GM10266 (cell line): ENCODE results near the gene C11orf86.

Experiments
- DNase-seq: peaks from one replicate; pipeline ENCODE4 v3.0.0; 2012; ENCODE audit errors: extremely low spot score
- TF ChIP-seq, protein P1 (sequence below): IDR thresholded peaks from 2 replicates; pipeline ENCODE4 v1.5.1; 2012; ENCODE audit warnings: mild to moderate bottlenecking, low read depth; ENCODE audit not compliant: control insufficient read depth, insufficient read depth; ENCODE audit errors: missing control alignments

The C11orf86 gene

DNA sequence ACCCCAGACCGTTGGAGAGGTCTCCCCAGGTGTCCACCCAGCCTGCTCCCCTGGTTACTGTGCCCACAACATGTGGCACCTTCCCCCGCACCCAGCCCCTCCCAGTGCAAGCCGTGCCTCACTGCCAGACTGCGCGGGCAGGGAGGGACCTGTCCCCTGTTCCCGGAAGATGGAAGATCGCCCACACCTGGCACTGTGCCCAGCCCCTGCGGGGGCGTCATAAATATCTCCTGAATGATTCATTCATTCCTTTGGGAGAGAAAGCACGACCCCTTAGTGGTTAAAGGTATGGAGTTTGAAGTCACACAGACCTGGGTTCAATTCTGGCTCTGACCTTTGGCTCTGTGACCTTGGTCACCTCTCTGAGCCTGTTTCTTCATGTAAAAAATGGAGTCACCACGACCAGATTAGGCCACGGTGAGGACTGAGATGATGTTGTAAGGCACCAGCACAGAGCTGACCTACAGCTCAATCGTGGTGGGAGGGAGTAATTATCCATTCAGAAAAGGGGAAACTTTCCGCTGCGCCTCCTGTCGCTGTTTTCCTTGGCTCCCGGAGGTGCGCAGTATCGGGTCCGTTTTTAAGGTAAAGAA is 47.3 kb downstream of the C11orf86 start:
- TF ChIP-seq, protein P1, sequence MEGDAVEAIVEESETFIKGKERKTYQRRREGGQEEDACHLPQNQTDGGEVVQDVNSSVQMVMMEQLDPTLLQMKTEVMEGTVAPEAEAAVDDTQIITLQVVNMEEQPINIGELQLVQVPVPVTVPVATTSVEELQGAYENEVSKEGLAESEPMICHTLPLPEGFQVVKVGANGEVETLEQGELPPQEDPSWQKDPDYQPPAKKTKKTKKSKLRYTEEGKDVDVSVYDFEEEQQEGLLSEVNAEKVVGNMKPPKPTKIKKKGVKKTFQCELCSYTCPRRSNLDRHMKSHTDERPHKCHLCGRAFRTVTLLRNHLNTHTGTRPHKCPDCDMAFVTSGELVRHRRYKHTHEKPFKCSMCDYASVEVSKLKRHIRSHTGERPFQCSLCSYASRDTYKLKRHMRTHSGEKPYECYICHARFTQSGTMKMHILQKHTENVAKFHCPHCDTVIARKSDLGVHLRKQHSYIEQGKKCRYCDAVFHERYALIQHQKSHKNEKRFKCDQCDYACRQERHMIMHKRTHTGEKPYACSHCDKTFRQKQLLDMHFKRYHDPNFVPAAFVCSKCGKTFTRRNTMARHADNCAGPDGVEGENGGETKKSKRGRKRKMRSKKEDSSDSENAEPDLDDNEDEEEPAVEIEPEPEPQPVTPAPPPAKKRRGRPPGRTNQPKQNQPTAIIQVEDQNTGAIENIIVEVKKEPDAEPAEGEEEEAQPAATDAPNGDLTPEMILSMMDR: no peak
- no peak for DNase-seq

DNA sequence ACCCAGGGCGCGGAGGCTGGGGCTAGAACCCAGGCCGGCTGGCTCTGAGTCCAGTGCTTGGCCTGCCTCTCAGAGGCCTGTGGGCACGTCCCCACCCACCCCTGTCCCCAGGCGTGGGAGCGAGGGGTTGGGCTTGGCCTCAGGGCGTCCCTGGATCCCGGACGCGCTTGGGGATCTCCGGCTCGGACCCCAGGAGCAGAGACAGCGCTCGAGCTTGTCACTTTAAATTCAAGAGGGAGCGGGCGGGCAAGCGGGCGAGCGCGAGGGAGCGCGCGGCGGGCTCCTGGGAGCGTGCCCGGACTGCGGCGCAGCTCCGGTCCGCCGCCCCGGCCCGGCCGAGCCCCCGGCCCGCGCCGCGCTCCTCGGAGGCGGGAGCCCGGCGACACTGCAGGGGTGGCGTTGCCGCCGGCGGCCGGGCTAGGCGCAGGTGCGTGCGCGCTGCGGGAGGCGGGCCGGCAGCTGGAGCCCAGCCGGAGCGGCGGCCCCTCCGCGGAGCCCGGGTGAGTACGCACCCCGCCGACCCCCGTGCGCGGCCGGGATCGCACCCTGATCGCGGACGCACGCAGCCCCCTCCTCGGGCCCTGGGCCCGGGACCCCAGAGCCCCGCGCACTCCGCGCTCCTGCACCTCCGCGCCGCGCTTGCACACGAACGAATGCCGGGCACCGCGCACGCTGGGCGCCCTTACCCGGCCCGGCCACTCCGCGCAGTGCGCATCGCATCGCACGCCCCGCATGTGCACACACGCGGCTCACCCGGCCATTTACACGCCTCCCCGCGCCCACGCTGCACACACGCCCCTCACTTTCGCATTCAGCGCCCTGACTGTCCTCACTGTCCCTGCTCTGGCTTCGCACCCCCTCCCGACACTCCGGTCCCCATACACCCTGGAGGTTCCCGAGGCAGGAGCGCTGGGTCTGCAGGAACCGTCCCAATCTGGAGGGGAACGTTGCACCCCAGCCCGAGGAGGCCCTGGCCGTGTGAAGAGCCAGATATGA is 48.2 kb downstream of the C11orf86 start, which contains the start of gene SYT12:
Gene SYT12 (plus strand): TSS at position 174 of the 996 bp plus-strand sequence. CDS start 7,011 bp downstream, outside the sequence.
- TF ChIP-seq, protein P1: no peak
- DNase-seq: no peak

- no peak for DNase-seq
- TF ChIP-seq, protein P1: no peak
Measured at GRCh38 chr11:67023957-67024353, 48.9 kb downstream of the C11orf86 start.

GRCh38 chr11:67024410-67024809 is 49.3 kb downstream of the C11orf86 start:
- DNase-seq: no peak
- TF ChIP-seq, protein P1: no peak

DNA sequence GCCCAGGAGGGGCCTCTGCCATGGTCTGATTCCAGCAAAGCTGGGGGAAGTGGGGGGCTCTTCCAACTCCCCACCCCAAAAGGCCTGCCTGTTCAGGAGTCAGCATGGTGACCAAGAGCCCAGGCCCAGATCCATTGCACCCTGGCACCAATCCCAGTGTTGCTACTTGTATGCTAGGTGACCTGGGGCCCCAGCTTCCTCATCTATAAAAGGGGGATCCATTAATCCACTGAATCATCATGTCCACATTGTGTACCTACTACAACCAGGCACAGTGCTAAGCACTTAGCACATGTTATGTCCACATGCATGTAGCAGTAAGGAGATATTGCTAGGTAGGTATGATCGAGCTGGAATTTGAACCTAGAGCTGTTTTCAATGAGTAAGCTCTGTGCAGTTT is 49.9 kb downstream of the C11orf86 start:
- DNase-seq: no peak
- TF ChIP-seq, protein P1: no peak

DNA sequence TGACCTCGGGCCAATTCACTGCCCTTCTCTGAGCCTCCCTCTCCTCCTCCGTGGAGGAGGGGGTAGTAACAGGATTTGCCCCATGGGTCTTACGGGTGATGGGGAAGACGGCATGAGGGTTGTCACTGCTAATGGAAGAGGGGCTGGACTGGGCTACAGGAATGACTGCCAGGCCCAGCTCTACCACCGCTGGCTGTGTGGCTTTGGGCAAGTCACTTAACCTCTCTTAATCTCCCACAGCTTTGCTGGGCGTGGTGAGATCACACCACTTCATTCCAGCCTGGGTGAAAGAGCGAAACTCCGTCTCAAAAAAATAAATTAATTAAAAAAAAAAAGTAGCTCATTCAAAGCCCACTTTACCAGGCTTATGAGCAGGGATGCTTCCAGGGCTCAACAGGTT is 50.6 kb downstream of the C11orf86 start:
- TF ChIP-seq, protein P1: no peak
- no peak for DNase-seq
